DMS114 treated with DMSO at 0.1 percent for 48 hours (cell line): ENCODE data around the gene VPS4B.

ENCODE experiments used
- DNase-seq: peaks from one replicate; lab custom pipeline; 2025; ENCODE audit not compliant: unreplicated experiment; lab: John Stamatoyannopoulos, UW

The VPS4B gene

DNA sequence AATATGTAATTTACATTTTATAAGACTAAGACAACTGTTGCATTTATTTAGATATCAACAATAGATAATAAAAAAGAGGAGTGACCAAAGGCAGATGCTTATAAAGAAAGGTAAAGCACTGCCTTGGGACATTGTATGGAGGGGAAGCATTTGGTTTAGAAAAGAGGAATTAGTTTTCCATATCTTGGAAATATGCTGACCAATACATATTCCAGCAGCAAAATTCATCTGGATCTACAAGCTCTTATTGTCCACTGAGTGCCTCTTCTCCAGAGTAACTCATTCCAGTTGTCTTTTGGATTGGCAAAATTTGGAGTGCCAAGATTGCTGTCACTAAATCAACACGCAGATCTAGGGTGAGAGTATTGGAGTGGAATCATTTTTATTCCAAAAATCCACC, 8.9 kb upstream of the VPS4B start:
- no peak for DNase-seq

DNA sequence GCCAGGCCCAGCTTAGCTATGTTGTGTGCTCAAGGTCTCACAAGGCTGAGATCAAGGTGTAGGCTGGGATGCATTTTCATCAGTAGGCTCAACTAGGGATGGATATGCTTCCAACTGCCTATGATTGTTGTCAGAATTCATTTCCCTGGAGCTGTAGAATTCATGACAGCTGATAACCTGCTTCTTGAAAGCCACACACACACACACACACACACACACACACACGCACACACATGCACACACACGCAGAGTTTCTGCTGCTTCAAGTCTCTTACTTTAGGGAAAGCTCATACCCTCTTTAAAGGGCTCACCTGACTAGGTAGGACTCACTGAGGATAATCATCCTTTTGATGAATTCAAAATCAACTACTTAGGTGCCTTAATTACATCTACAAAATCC, 8.2 kb upstream of the VPS4B start:
- no peak for DNase-seq

DNA sequence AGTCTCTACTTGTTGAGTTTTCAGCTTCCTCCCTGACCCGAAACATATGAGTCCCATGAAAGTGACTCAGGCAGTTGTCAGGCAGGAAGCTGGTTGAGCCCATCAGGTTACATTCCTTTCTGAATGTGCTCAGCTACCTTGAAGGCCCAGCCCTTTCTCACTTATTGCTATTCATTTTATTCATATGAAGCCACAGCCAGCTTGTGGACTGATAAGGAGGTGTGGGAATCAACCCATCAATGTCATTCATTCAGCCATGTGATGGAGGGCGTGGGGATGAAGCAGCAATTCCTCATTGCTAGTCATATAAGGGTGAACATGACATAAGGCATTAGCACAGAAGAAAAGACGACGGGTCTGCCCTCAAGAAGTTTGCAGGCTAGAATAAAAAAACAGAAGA, 5.3 kb upstream of the VPS4B start:
- no peak for DNase-seq

DNA sequence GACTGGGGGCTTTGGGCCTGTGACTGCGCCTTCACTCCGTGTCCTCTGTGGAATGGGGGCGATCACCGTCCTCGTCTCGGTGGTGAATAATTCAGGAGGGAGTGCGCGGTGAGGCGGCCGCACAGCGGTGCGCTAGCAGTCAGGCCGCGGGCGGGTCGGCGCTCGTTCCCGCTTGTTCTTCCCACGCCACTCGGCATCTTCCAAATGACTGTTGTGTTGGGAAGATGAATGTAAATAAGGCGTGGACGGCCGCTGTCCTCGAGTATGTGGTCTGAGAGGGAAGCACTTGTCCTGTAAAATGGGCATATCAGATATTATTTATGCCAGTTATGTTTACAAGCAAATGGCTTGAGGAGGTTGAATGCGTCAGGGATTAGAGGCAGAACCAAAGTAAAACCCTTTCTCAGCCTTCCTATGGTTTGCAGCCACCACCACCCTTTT, 608 bp upstream of the VPS4B start:
- DNase-seq, result no peak

DNA sequence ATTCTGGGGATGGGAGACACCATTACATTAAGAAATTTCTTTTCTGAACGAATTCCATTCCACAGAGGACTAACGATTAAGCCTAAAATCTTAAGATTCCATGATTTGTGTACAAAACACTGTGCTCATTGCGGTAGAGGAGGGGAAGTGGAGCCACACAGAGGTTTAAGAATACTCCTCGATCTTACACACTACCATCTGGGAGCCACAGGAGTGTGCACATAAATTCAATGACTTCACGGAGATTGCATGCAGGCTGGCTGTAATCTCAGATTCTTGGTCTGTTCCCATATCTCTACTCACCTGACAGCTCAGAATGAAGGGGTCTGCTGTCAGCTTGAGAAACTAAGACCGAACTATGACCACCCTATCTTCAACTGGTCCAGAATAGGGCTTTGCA, 762 bp downstream of the VPS4B start:
- no peak for DNase-seq

DNA sequence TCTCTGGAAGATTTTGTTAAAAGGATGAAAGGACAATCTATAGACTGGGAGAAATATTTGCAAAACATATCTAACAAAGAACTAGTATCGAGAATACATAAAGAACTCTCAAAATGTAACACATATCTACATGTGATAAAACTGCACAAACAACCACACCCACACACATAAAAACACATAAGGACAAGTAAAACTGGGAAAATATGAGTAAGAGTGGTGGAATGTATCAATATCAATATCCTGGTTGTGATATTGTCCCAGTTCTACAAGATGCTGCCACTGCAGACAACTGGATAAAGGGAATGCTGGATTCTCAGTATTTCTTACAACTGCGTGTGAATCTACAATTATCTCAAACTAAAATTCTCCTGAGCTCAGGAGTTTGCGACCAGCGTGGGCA, 9.3 kb downstream of the VPS4B start:
- no peak for DNase-seq

DNA sequence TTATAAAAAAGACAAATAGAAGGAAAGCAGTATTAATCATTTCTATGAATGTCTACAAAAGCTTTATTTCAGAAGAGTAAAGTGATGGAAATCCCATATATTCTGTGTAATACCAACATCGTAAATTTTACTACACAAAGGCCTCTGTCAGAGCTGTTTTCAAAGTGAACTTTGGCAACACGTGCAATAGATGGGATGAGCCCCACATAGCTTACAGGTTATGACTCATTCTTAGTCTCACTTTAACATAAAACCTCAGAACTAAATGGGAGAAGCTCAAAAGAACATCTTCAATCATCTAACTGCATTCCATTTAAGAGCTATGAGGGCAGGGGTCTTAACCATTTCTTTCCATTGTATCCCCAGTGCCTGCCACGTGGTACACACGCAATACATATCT, 11.5 kb downstream of the VPS4B start:
- DNase-seq, result no peak

DNA sequence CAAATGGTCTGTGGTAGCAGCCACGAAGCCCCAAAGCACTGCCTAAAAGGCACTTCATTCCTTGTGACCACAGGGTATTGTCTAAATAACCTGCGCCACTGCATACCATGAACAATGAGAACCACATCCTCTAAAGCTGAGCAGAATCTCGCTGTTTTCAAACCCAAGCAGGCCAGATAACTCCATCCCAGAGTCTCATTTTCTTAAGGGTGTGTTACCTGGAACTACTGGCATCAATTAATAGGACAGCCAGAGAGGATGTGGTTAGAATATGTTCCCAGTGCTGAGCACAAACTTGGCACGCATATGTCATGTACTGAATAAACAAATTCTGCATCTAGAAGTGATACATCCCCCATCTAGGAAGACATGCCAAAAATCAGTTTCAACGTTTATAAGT, 13.0 kb downstream of the VPS4B start:
- no peak for DNase-seq

DNA sequence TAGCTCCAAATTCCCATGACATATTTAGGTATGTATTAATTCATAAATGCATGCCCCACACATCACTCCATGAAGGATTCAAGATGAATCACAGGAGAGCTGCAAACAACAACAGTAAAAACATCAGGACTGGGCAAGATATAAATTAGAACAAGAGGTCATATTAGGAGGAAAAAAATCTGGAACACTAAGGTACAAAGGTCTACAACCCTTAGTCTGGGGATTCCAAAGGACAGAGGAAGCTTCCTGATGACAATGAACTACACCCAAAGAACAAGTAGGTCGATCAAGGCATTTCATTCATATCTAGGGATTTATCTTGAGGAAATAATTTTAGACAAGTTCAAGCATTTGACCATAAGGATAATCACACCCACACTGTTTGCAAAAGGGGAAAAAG, 14.5 kb downstream of the VPS4B start:
- no peak for DNase-seq

DNA sequence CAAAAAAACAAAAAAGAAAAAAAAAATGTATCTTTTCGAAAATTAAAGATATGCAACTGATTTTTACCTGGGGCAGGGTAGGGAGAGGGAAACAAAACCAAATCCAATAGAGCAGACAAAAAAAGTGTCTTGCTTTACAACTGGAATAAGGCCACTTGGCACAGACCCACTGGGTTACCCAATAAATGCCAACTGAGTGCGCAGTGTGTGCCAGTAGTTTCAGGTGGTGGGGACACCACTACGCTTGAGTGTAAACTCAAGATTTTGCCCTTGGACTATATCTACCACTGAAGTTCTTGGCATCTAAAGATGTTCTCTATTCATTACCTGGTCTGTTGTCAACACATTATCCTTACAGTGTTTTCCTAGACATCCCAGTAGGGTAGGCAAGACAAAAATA, 16.3 kb downstream of the VPS4B start:
- no peak for DNase-seq

DNA sequence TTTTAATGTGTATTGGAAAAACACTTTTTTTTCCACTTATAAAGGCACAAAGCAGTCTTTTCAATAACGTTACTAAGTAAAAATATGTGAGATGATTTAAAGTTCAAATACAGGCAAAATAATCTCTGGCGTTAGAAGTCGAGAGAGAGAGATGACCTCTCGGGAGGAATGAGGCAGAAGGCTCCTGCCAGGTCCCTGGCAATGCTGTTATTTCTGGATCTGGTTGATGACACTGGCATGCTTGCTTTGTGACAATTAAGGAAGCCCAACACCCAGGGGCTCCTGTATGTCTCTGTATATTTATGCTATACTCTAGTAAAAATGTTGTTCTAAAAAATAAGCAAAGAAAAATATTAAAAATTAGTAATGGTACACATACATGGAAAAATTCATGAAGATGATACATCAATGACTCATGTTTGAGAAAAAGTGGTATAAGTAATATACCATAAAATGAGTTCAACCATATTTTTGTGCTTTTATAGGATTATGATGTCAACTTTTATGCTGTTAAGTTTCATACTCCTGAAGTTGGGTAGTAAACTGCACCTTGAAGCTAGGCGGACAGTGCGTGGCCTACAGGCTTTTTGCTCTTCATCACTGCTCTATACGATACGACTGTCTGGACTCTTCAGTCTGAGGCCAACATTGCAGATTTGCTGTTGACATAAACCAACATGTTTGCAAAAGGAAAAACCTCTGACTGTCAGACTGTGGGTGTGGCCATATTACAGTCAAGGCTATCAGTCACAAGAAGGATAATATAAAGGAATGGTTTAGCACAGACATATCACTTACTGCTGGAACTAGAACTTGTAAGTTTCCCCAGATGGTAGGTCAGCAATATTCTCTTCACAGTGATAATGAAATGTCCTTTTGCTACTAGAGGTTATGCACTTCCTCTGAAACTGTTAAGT, 19.8 kb downstream of the VPS4B start:
- no peak for DNase-seq

DNA sequence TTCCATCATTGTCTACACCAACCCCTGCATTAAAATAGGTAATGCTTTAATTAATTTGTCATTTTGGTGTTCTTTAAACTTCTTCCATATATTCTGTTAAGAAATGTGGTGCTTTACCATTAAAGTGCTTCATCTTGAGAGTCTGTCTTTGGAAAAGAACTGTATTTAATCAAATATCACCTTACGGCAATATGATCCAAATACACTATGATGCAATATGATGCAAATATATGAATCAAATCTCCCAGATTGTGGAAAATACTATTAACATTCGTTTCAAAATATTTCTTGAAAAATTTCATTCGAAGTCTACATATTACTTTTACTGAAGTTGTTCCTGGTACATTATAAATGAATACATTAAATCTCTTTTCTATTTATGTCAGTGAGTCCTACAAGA, 23.0 kb downstream of the VPS4B start:
- DNase-seq, result no peak

DNA sequence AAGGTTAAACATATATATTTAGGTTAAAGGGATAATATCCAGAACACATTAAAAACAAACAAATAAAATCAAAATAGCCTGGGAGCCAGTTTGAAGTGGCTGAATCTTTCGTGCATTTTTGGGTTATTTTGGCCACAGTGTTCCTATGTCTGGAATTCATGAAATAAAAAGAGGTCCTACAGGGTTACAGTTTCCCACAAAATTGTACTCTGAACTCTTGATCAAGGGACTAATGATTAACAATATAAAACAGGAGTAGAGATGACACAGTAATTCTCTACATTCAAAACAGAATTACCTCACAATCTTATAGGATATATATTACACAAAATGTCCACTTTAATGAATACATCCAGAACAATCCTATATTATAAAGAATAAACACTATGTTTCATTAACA, 24.9 kb downstream of the VPS4B start:
- no peak for DNase-seq

DNA sequence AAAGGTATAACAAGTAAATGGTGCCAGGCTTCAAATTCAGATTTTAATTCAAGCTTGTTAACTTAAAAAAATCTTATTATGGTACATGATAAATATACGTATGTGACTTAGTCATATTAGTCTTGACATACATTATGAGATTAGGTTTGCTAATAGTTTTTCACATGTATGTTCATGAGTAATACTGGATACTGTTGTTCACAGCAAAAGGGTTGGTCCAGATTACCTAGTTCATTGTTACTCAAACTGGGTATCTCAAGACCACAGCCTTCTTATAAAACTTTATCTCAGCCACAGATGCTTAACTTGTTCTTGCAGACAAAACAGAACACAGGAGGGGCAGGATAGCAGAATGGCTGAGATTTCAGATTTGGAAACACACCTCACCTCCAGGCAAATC, 26.8 kb downstream of the VPS4B start:
- DNase-seq, result no peak

DNA sequence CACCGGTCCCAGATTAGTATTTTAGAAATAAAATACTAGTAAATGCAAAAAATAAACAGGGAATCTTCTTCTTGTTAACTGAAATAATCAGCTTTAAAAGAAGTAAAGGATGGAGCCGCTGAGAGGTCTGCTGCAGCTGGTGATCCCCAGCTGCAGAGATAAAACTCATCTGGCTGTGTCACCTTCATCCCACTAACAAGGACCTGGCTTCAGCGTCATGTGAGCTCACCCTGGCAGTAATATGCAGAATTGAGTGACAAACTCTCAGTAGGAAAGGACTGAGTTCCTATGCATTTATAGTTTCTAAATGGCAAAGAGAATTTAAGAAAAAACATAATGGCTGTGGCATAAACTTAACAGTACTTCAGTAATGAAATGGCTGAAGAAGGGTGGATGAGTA, 27.3 kb downstream of the VPS4B start:
- DNase-seq, result no peak

DNA sequence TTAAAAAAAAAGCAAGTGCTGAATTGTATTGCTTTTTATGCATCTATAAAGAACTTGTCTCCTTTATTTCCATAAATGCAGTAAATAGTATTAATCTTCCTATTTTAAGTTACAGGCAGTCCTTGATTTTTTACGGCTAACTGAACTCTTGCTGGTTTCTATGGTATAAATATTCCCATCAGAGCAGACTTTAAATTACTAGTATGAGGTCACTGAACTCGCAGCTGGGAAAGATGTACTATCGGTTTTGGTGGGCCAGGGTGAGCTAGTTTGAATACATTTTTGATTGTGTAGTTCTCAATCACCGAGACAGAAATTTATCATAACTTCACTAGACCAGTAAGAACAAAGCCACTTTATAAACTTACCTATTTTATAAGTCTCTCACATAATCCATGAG, 34.4 kb downstream of the VPS4B start:
- DNase-seq, result no peak

DNA sequence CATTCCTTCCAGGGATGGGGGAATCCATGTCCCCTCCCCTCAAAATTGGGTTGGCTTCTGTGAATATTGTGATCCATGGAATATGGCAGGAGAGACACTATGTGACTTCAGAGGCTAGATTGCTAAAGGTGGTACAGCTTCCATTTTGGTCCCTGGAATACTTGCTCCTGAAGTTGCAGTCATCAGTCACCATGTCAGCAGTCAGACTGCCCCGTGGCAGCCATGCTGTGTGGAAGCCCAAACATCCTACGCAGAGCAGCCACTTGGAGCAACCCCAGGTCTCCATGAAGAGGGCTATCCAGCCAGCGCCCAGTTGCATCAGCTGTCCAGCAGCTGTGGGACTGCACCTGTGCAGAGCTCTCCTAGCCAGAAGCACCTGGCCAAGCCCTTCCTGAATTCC, 39.4 kb downstream of the VPS4B start:
- DNase-seq, result no peak

DNA sequence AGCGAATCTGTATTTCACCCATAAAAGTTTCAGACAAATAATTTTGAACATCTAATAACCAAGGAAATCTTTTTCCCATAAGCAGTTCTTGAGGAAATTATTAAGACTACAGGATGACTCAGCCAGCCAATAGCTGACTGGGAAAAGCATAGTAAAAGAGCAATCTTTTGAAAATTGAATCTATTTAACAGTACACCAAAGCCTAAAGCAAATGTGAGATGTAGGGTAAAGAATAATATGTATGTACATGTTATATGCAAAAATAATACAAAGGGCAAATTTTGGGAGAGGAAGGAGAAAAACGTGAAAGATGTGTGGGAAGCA, 42.7 kb downstream of the VPS4B start:
- no peak for DNase-seq

DNA sequence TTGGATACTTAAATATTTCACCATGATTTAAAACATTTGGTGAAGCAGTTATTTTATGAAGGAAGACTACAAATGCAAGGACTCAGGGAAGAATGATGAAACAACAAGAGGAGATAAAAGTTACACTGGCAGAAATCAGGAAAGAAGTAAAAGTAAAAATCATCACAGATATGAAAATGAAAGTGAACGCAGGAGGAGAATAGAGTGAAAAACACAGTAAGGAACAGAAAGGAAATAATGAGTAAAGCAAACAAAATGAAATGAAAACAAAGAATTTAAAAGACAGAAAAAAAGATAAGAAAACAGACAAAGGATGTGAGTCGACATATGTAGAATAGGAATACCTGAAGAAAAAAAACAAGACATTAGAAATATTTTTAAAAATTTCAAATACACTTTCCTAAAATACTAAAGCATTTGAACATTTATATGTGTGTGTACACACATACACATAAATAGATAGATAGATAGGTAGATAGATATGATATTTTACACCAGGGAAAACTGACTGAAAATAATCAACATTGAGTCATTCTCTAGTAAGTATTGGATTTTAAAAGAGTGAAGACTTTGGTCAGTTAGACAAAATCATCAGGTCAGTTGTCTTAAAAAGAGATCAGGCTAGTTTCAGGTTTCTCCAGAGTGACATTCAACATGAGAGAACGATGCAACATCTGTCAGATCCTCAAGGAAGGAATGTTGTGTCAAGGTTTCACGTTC, 43.2 kb downstream of the VPS4B start:
- DNase-seq, result no peak

DNA sequence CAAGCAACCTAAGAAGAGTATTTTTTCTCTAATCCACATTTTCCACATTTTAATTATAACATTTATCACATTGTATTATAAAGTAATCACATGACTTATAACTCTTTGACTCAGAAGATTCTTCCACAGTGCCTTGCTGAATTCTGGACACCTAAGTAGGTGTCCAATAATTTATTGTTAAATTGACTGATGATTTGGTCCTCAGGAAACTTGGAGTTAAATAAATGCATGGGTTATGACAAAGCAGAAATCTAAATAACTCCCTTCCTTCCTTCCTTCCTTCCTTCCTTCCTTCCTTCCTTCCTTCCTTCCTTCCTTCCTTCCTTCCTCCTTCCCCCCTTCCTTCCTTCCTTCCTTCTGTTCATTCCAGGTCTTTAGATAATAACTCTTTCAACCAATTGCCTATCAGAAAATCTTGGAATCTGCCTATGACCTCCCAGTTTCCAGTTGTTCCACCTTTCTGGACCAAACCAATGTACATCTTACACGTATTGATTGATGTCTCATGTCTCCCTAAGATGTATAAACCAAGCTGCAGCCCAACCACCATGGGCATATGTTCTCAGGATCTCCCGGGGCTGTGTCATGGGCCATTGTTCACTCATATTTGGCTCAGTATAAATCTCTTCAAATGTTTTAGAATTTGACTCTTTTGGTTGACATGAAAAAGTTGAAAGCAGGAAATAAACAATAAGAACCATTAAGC, 44.8 kb downstream of the VPS4B start:
- DNase-seq, result no peak

DNA sequence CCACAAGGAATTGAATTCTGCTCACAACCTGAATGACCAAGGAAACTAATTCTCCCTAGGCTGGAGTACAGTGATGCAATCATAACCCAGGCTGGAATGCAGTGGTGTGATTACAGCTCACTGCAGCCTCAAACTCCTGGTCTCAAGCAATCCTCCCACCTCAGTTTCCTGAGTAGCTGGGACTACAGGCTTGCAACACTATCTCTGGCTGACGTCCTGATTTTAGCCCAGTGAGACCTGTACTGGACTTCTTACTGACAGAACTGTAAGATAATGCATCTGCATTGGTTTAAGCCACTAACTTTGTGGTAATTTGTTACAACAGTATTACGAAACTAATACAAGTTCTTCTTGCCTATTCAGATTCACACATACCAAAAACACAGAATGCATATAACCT, 45.7 kb downstream of the VPS4B start:
- no peak for DNase-seq

DNA sequence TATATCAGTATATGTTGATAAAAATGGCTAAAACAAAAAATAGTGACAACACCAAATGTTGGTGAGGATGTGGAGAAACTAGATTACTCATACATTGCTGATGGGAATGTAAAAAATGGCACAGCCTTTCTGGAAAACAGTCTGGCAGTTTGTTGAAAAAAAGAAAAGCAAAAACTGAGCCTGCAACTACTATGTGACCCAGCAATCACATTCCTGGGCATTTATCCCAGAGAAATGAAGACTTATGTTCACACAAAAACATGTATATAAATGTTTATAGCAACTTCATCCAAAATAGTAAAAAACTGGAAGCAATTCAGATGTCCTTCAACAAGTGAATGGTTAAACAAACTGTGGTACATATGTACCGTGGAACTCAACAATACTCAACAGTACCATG, 47.7 kb downstream of the VPS4B start:
- no peak for DNase-seq
